Endothelial cell of umbilical vein (primary cell): ENCODE data around the gene HEMGN. TPM values are rescaled to one million over a fixed set of nuclear protein-coding genes. Genes with fewer than 3 reads are reported as not detected.

ENCODE experiments used
- BruUV-seq: library from RNA; stranded (reverse); fragments of 400-500 nt; replicated peaks from 2 replicates; lab custom pipeline; 2021; lab: Mats Ljungman, UMichigan
- CTCF ChIA-PET: fragments of 300-600, 350-600 bp; sonication (Branson Sonifier 250); formaldehyde crosslinking; loops from one replicate; lab custom pipeline; 2021; ENCODE audit warnings: antibody characterized with exemption, inconsistent platforms; lab: Charles Lee
- POLR2A ChIA-PET: fragments of 300-600, 350-600 bp; sonication (Branson Sonifier 250); formaldehyde crosslinking; loops from one replicate; lab custom pipeline; 2021; ENCODE audit warnings: antibody characterized with exemption, inconsistent platforms; lab: Charles Lee
- DNase-seq: peaks from one replicate; pipeline ENCODE4 v3.0.0-alpha.2; 2011; ENCODE audit warnings: low read depth, low spot score
- FAIRE-seq: peaks from 2 replicates; lab custom pipeline; 2011; peaks lifted over from hg19 to GRCh38; lab: Jason Lieb, UNC
- H2AFZ ChIP-seq: 2 replicates; pipeline ENCODE4 v1.6.0; 2012; ENCODE audit warnings: low read depth, low read length, control low read depth, inconsistent platforms
- H3K27ac ChIP-seq: 2 replicates; pipeline ENCODE4 v1.5.1; 2011; ENCODE audit warnings: low read depth, mild to moderate bottlenecking, control low read depth, low read length, moderate library complexity; ENCODE audit not compliant: insufficient read depth
- H3K27me3 ChIP-seq, 2 experiments: 2 replicates each; pipeline versions ENCODE4 v1.6.0 to v1.6.1; 2011; ENCODE audit warnings: low read length in 2 of 2, mixed read lengths in 1 of 2; ENCODE audit not compliant: control insufficient read depth in 2 of 2, insufficient read depth in 2 of 2
- H3K36me3 ChIP-seq, 2 experiments: 2 replicates in 1 of 2; 3 replicates in 1 of 2; pipeline ENCODE4 v1.5.1; 2011; ENCODE audit warnings: low read length in 2 of 2, mild to moderate bottlenecking in 1 of 2, moderate library complexity in 1 of 2; ENCODE audit not compliant: control insufficient read depth in 2 of 2, insufficient read depth in 2 of 2; ENCODE audit errors: extremely low read depth in 1 of 2
- H3K4me1 ChIP-seq: 3 replicates; pipeline ENCODE4 v1.5.1; 2011; ENCODE audit warnings: mild to moderate bottlenecking, low read length; ENCODE audit not compliant: control insufficient read depth, insufficient read depth; ENCODE audit errors: extremely low read depth
- H3K4me2 ChIP-seq: 2 replicates; pipeline ENCODE4 v1.6.1; 2011; ENCODE audit warnings: low read length, control low read depth, mixed read lengths; ENCODE audit not compliant: insufficient read depth
- H3K4me3 ChIP-seq, 3 experiments: fragments of 200-600 bp in 1 of 3; sonication (generic), shearing (Covaris generic) in 1 of 3; replicated peaks in 1 of 3; 2 replicates each; pipeline ENCODE4 v1.5.1; 2011 to 2016; ENCODE audit warnings: control low read depth in 3 of 3, low read length in 3 of 3, mild to moderate bottlenecking in 2 of 3, inconsistent platforms in 1 of 3, low read depth in 1 of 3, moderate library complexity in 1 of 3; ENCODE audit not compliant: insufficient read depth in 1 of 3
- H3K79me2 ChIP-seq: 2 replicates; pipeline ENCODE4 v1.6.0; 2012; ENCODE audit warnings: low read length, inconsistent platforms; ENCODE audit not compliant: control insufficient read depth, insufficient read depth
- H3K9ac ChIP-seq: replicated peaks from 2 replicates; pipeline ENCODE3; 2011; ENCODE audit warnings: low read length, control low read depth; ENCODE audit not compliant: insufficient read depth; ENCODE audit errors: extremely low read depth
- H3K9me1 ChIP-seq: replicated peaks from 3 replicates; pipeline ENCODE4 v1.6.0; 2011; ENCODE audit warnings: mild to moderate bottlenecking, low read length; ENCODE audit not compliant: control insufficient read depth, insufficient read depth; ENCODE audit errors: extremely low read depth
- H3K9me3 ChIP-seq: replicated peaks from 2 replicates; pipeline ENCODE4 v1.5.1; 2012; ENCODE audit warnings: low read length, inconsistent platforms; ENCODE audit not compliant: control insufficient read depth, insufficient read depth
- H4K20me1 ChIP-seq: replicated peaks from 2 replicates; pipeline ENCODE3; 2011; ENCODE audit warnings: mild to moderate bottlenecking, low read length; ENCODE audit not compliant: control insufficient read depth, insufficient read depth; ENCODE audit errors: extremely low read depth
- CTCF ChIP-seq, 2 donors: IDR thresholded peaks; 1 replicate in 1 of 2; 2 replicates in 1 of 2; pipeline ENCODE4 v1.5.1; 2011; ENCODE audit warnings: low read length in 2 of 2, mild to moderate bottlenecking in 2 of 2, moderate library complexity in 2 of 2, control low read depth in 1 of 2, inconsistent platforms in 1 of 2, low read depth in 1 of 2; ENCODE audit not compliant: insufficient read depth in 1 of 2; ENCODE audit errors: extremely low read depth in 1 of 2
- FOS ChIP-seq: IDR thresholded peaks from 2 replicates; pipeline ENCODE4 v1.6.1; 2011; ENCODE audit warnings: mild to moderate bottlenecking, low read length, moderate library complexity, borderline replicate concordance; ENCODE audit not compliant: insufficient read depth
- GATA2 ChIP-seq: IDR thresholded peaks from 2 replicates; pipeline ENCODE4 v1.7.0; 2011; ENCODE audit warnings: low read depth, mild to moderate bottlenecking, moderate library complexity, mixed read lengths, low read length; ENCODE audit not compliant: insufficient read length, insufficient read depth
- JUN ChIP-seq: IDR thresholded peaks from 2 replicates; pipeline ENCODE4 v1.6.1; 2011; ENCODE audit warnings: borderline replicate concordance, low read depth; ENCODE audit not compliant: insufficient read length, insufficient read depth
- dilution Hi-C: fragments of 300-500 bp; cut with MboI; formaldehyde crosslinking; loops from one replicate; pipeline ENCODE4 v1.15.0; 2019; ENCODE audit warnings: low sequenced_read_pairs; ENCODE audit not compliant: extremely low pct_ligation_motif_present
- intact Hi-C: fragments of 100-400 bp; cut with micrococcal nuclease; formaldehyde crosslinking; loops from one replicate; pipeline ENCODE4 v1.10.0; 2022
- polyA plus RNA-seq, 4 experiments: library from polyadenylated mRNA; depleted of rRNA in 3 of 4; stranded (reverse) in 3 of 4; unstranded in 1 of 4; fragments of >200 nt; gene quantifications; 2 replicates each; pipeline versions ENCODE4 v1.2.1 to v1.2.3, GENCODE V29; 2011 to 2012; ENCODE audit warnings: missing spikeins in 1 of 4
- total RNA-seq: library from RNA; stranded (reverse); gene quantifications from 2 replicates; pipeline ENCODE4 v1.2.3, GENCODE V29; 2021

HEMGN gene
- total and polyA plus RNA-seq, 2 donors (not counting 3 experiments of a cell fraction or from before 2014, with no cell fraction given), result not detected

- H3K36me3 ChIP-seq, result peaks cover 0 to 6% of the 10 kb centered on the region in 2 experiments
- CTCF ChIA-PET, result interaction anchor here (1.2 to 3.3 kb wide), 3 partner anchors 10 to 199 kb away, joined by 3 to 24 read pairs (median 3); no protein-coding TSS in a partner anchor
- intact Hi-C loops, result no loop called here
These were observed 30.9 kb downstream of the HEMGN start for GRCh38 chr9:97907046-97907445.

More at GRCh38 chr9:97907046-97907445, 30.9 kb downstream of the HEMGN start:
- no peaks in the 10 kb centered on the region for H3K79me2 ChIP-seq
- no peaks in the 10 kb centered on the region for H3K9me1 ChIP-seq
- H3K9me3 ChIP-seq, result no peaks in the 10 kb centered on the region
- H3K27ac ChIP-seq, result no peak overlapping the region
- POLR2A ChIA-PET, result no interaction called here
- BruUV-seq, result no TSS peak
- dilution Hi-C loops, result no loop called here
- no peak overlapping the region for H3K4me2 ChIP-seq
- H2AFZ ChIP-seq, result no peak overlapping the region
- H3K27me3 ChIP-seq, result no peaks in the 10 kb centered on the region
- H3K9ac ChIP-seq, result no peak overlapping the region
- no peaks in the 10 kb centered on the region for H4K20me1 ChIP-seq
- TF ChIP-seq GATA2 (no peak), FOS (no peak), CTCF (IDR thresholded peaks at IDR 0.05; ENCODE audit: extremely low read depth in 1 of 2, insufficient read depth in 1 of 2, low read depth in 1 of 2, low read length in 2 of 2) (no peak), JUN (no peak)
- no peak overlapping the region for H3K4me3 ChIP-seq
- peaks cover 7% of the 10 kb centered on the region for H3K4me1 ChIP-seq
- DNase-seq, result no peak
- FAIRE-seq, result no peak
